Measurements from ENCODE around the gene MED27.
"Not testable (repeated sequence)": the region's sequence is repeated elsewhere in the genome, so short reads cannot be mapped to it uniquely, and the experiment has no call there.

MED27 gene

GRCh38 chr9:131946180-131946579, 133.5 kb downstream of the MED27 start:
- no peaks in the 10 kb centered on the region for H3K27me3 Mint-ChIP-seq
- no peak for DNase-seq
- no peak overlapping the region for H3K4me3 Mint-ChIP-seq
- peaks cover 30% of the 10 kb centered on the region for H3K36me3 Mint-ChIP-seq (ENCODE audit: low read depth)
- no peaks in the 10 kb centered on the region for H3K9me3 Mint-ChIP-seq
- H3K4me1 Mint-ChIP-seq (ENCODE audit: low read depth), result no peaks in the 10 kb centered on the region
- no peak overlapping the region for H3K27ac Mint-ChIP-seq

- Mint-ChIP-seq H3K27ac (no peak overlapping the region), H3K4me1 (ENCODE audit: low read depth) (no peaks in the 10 kb centered on the region), H3K4me3 (no peak overlapping the region), H3K36me3 (ENCODE audit: low read depth) (peaks cover 37% of the 10 kb centered on the region), H3K9me3 (no peaks in the 10 kb centered on the region), H3K27me3 (no peaks in the 10 kb centered on the region)
- no peak for DNase-seq
Observed at GRCh38 chr9:131943351-131943841, 136.3 kb downstream of the MED27 start.

DNA sequence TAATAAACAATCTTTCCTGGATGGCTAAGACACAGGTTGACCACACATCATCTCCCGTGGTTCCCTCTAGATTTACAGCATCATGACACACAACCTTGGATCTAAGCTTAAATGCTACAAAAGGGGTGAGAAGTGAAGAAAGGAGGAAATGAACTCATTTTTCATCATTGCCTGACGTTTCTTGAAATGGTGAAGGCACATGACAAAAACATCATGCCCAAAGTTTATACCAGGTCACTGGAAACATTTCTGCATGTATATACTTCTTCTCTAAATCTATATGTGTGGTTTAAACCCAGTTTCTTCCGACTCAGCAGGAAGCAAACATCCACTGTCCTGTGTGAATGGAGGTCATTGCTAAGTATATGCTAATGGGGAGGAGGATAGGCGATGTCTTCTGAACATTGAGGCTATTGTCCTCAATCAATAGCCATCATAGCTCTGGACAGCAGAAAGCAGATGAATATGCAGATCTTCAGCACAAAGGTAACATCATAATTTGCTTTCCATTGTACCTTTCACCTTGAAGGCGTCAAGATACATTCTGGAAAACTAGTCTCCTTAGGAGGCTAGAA, 137.4 kb downstream of the MED27 start:
- no peaks in the 10 kb centered on the region for H3K27me3 Mint-ChIP-seq
- no peak for DNase-seq
- no peaks in the 10 kb centered on the region for H3K4me1 Mint-ChIP-seq (ENCODE audit: low read depth)
- no peaks in the 10 kb centered on the region for H3K9me3 Mint-ChIP-seq
- H3K27ac Mint-ChIP-seq, result no peak overlapping the region
- peaks cover 46% of the 10 kb centered on the region for H3K36me3 Mint-ChIP-seq (ENCODE audit: low read depth)
- H3K4me3 Mint-ChIP-seq, result no peak overlapping the region

DNA sequence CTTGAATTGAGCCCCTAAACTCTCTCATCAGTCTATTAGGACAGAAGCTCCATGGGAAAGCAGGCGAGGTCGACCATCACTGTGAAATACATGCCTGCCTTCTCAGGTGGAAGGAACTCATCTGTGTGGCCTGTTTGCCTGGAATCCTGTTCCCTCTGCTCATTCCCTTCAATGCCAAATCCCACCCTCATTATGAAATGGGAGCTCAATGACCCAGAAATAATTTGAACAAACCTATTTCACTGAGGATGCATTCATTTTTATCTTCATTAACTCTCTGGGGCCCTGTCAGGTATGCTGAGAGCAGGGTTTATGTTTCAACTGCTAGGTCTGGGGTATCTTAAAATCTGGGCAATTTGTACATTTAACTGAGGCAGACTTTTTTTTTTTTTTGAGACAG, 142.2 kb downstream of the MED27 start:
- H3K4me1 Mint-ChIP-seq (ENCODE audit: low read depth), result no peaks in the 10 kb centered on the region
- no peak overlapping the region for H3K27ac Mint-ChIP-seq
- peaks cover 53% of the 10 kb centered on the region for H3K36me3 Mint-ChIP-seq (ENCODE audit: low read depth)
- H3K4me3 Mint-ChIP-seq, result no peak overlapping the region
- H3K27me3 Mint-ChIP-seq, result no peaks in the 10 kb centered on the region
- no peak for DNase-seq
- no peaks in the 10 kb centered on the region for H3K9me3 Mint-ChIP-seq

DNA sequence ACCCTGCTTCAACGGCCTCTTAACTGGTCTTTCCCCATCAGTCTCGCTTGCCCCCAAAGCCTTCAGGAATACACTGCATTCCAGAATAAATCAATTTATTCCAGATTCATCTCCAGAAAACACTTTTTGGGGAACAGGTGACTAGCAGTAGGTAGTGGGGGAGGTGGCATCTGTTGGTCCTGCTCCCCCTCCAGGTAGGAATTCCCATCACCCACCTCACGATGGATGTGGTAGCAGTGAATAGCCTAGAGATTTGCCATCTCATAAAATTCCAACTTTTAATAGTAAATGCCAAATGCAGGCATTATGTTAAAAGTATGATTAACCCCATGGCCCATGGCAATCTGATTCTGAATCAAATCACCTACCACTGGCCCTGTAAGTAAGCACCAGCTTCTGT, 142.7 kb downstream of the MED27 start:
- Mint-ChIP-seq H3K27ac (no peak overlapping the region), H3K27me3 (no peaks in the 10 kb centered on the region), H3K4me1 (ENCODE audit: low read depth) (no peaks in the 10 kb centered on the region), H3K36me3 (ENCODE audit: low read depth) (peaks cover 53% of the 10 kb centered on the region), H3K9me3 (no peaks in the 10 kb centered on the region), H3K4me3 (no peak overlapping the region)
- DNase-seq, result no peak

- no peak for DNase-seq
- no peaks in the 10 kb centered on the region for H3K9me3 Mint-ChIP-seq
- peaks cover 58% of the 10 kb centered on the region for H3K36me3 Mint-ChIP-seq (ENCODE audit: low read depth)
- H3K4me1 Mint-ChIP-seq (ENCODE audit: low read depth), result no peaks in the 10 kb centered on the region
- no peaks in the 10 kb centered on the region for H3K27me3 Mint-ChIP-seq
- H3K4me3 Mint-ChIP-seq, result no peak overlapping the region
- H3K27ac Mint-ChIP-seq, result no peak overlapping the region
Observed at GRCh38 chr9:131934673-131935072, 145.0 kb downstream of the MED27 start.

DNA sequence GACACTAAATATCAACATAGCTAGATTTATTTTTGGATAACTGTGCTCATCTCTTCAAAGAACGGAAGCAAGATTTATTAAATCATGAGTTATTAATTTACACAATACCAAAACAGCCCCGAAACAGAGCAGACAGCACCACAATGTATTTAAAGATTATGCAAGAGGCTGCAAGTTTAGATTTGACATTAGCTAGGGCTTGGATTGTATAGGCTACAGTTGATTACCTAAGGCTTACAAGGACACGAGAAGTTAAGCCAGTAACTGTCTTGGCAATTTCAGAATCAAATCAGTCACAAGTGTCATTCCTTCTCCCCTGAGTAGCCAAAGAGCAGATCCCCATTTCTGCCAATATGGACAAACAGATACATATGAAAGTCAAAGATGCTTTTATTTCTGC, 152.6 kb downstream of the MED27 start:
- peaks cover 16% of the 10 kb centered on the region for H3K36me3 Mint-ChIP-seq (ENCODE audit: low read depth)
- no peak overlapping the region for H3K4me3 Mint-ChIP-seq
- no peak for DNase-seq
- H3K27ac Mint-ChIP-seq, result no peak overlapping the region
- no peaks in the 10 kb centered on the region for H3K27me3 Mint-ChIP-seq
- H3K9me3 Mint-ChIP-seq, result no peaks in the 10 kb centered on the region
- peaks cover 8% of the 10 kb centered on the region for H3K4me1 Mint-ChIP-seq (ENCODE audit: low read depth)

DNA sequence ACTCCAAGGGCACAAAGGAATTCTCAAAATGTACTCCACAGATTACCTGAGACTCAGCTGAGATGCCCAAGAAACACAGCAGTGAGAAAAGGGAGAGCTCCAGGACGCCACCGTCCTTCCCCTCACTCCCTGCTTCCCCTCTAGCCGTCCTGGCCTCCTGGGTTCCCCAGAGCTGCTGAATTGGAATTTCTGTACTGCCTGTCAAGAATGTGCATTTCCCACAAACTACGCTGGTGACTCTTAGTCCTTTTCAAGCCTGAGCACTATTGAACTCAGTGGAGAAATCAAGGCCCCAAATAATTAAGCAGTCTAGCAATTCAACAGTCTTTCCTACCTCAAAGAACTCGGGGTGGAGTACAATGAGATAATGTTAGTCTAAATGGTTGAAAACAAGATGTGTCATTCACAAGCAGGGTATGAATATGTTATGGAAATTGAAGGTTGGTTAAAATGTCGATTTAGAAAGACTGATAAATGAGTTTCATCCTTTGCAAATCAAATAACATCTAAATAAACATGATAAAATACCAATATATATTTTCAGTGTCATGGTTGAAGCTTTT, 153.2 kb downstream of the MED27 start:
- DNase-seq, result no peak
- no peaks in the 10 kb centered on the region for H3K27me3 Mint-ChIP-seq
- H3K4me3 Mint-ChIP-seq, result no peak overlapping the region
- H3K4me1 Mint-ChIP-seq (ENCODE audit: low read depth), result peaks cover 8% of the 10 kb centered on the region
- H3K9me3 Mint-ChIP-seq, result no peaks in the 10 kb centered on the region
- H3K36me3 Mint-ChIP-seq (ENCODE audit: low read depth), result peaks cover 16% of the 10 kb centered on the region
- H3K27ac Mint-ChIP-seq, result no peak overlapping the region

DNA sequence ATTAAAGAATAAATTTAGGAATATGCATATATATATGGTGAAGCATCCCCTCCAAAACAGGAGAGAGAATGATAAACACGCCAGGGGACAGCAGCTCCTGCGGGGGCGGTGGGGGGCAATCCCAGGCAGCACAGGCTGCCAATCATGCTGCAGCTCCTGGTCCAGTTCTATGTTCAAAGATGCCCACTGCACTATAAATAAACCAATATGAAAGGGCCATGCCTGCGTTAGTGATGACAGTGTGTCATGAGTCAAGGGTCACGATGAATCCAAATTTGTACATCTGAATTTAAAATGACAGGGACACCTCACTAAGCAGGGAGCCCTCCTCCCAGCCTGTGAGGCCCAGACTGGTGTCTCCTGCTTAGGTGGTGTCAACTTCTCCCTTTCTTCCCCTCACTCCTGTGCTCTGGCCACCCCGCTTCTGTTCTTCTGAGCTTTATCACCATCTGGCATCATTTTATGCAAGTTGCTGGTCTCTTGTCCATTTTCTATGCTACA, 153.9 kb downstream of the MED27 start:
- Mint-ChIP-seq H3K36me3 (ENCODE audit: low read depth) (peaks cover 15% of the 10 kb centered on the region), H3K9me3 (no peaks in the 10 kb centered on the region), H3K4me1 (ENCODE audit: low read depth) (peaks cover 8% of the 10 kb centered on the region), H3K4me3 (no peak overlapping the region), H3K27me3 (no peaks in the 10 kb centered on the region), H3K27ac (no peak overlapping the region)
- DNase-seq, result no peak

DNA sequence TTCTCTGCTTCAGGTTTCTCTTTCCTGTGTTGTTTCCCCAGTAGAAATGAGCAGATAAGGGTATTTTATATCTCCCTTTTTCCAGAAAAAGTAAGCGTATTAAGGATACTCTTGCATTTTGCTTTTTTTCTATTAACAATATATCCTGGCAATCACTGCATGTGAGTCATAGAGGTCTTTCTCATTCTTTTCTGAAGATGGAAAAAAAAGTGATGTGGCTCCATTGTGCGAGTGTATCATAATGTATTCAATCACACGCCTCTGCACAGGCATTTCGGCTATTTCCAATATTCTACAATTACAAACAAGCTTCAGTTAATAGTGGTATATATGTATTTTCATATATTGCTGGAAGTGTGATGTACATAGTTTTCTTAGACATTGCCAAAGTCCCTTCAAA, 155.9 kb downstream of the MED27 start:
- Mint-ChIP-seq H3K27ac (no peak overlapping the region), H3K36me3 (ENCODE audit: low read depth) (peaks cover 11% of the 10 kb centered on the region), H3K9me3 (no peaks in the 10 kb centered on the region), H3K4me3 (no peak overlapping the region), H3K4me1 (ENCODE audit: low read depth) (peaks cover 16% of the 10 kb centered on the region), H3K27me3 (no peaks in the 10 kb centered on the region)
- no peak for DNase-seq

GRCh38 chr9:131923132-131923671, 156.5 kb downstream of the MED27 start:
- no peak for DNase-seq
- no peaks in the 10 kb centered on the region for H3K27me3 Mint-ChIP-seq
- peaks cover 11% of the 10 kb centered on the region for H3K36me3 Mint-ChIP-seq (ENCODE audit: low read depth)
- no peak overlapping the region for H3K27ac Mint-ChIP-seq
- no peaks in the 10 kb centered on the region for H3K9me3 Mint-ChIP-seq
- peaks cover 16% of the 10 kb centered on the region for H3K4me1 Mint-ChIP-seq (ENCODE audit: low read depth)
- no peak overlapping the region for H3K4me3 Mint-ChIP-seq

DNA sequence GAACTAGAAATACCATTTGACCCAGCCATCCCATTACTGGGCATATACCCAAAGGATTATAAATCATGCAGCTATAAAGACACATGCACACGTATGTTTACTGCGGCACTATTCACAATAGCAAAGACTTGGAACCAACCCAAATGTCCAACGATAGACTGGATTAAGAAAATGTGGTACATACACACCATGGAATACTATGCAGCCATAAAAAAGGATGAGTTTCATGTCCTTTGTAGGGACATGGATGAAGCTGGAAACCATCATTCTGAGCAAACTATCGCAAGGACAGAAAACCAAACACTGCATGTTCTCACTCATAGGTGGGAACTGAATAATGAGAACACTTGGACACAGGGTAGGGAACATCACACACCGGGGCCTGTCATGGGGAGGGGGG, 158.0 kb downstream of the MED27 start:
- H3K4me1 Mint-ChIP-seq (ENCODE audit: low read depth), result peaks cover 16% of the 10 kb centered on the region
- H3K36me3 Mint-ChIP-seq (ENCODE audit: low read depth), result peaks cover 11% of the 10 kb centered on the region
- not testable (repeated sequence) for H3K27ac Mint-ChIP-seq, H3K9me3 Mint-ChIP-seq, DNase-seq, H3K27me3 Mint-ChIP-seq, H3K4me3 Mint-ChIP-seq

- DNase-seq, result no peak
Observed at GRCh38 chr9:131919216-131919615, 160.5 kb downstream of the MED27 start.

DNA sequence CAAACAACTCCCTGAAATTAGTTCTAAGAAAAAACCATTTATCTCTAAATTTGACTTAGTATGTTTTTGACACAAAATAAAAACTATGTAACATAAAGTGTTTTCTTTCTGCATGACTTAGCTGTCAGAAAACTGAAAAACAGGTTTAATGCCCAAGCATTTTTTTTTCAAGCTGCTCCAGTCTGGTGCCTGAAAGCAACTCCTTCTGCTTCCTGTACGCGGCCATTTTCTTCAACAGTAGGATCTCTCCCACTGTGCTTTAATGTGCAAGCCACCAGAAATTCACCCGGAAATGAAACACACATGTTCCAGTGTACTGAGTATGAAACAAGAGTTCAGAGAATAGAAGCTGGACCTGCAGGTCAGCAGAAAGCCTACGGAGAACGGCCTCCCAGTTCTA, 161.2 kb downstream of the MED27 start:
- peaks cover 11% of the 10 kb centered on the region for H3K36me3 Mint-ChIP-seq (ENCODE audit: low read depth)
- no peaks in the 10 kb centered on the region for H3K9me3 Mint-ChIP-seq
- no peak overlapping the region for H3K27ac Mint-ChIP-seq
- no peaks in the 10 kb centered on the region for H3K27me3 Mint-ChIP-seq
- no peak overlapping the region for H3K4me3 Mint-ChIP-seq
- H3K4me1 Mint-ChIP-seq (ENCODE audit: low read depth), result peaks cover 13% of the 10 kb centered on the region
- DNase-seq, result no peak

More at GRCh38 chr9:131919216-131919615, 160.5 kb downstream of the MED27 start:
- peaks cover 16% of the 10 kb centered on the region for H3K4me1 Mint-ChIP-seq (ENCODE audit: low read depth)
- H3K9me3 Mint-ChIP-seq, result no peaks in the 10 kb centered on the region
- no peak overlapping the region for H3K4me3 Mint-ChIP-seq
- H3K27me3 Mint-ChIP-seq, result no peaks in the 10 kb centered on the region
- H3K36me3 Mint-ChIP-seq (ENCODE audit: low read depth), result peaks cover 13% of the 10 kb centered on the region
- H3K27ac Mint-ChIP-seq, result no peak overlapping the region

DNA sequence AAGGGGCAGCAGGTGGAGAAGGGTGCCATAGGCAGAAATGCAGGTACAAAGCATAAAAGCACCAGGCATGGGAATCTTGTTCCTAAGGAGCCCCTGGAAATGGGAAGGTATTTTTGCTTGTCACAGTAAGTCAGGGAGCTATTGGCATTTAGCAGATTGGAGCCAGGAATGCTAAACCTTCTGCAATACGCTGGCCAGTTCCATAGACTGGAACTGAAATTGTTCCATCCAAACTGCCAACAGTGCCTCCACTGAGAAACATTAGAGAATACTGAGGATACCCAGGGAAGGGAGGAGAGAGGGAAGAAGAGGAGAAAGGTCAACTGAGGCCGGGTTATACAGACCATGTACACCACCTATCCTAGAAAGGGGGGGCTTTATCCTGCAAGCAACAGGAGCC, 162.7 kb downstream of the MED27 start:
- no peak for DNase-seq
- Mint-ChIP-seq H3K9me3 (no peaks in the 10 kb centered on the region), H3K4me1 (ENCODE audit: low read depth) (peaks cover 9% of the 10 kb centered on the region), H3K27me3 (no peaks in the 10 kb centered on the region), H3K4me3 (no peak overlapping the region), H3K36me3 (ENCODE audit: low read depth) (peaks cover 6% of the 10 kb centered on the region), H3K27ac (no peak overlapping the region)
